Mammary epithelial cell (primary cell): ENCODE results near the gene SPPL2B.

Experiments used
- CTCF ChIP-seq, 2 donors: IDR thresholded peaks in 1 of 2; conservative IDR thresholded peaks in 1 of 2; 2 replicates each; pipeline ENCODE4 v1.5.1; 2011 to 2012; ENCODE audit warnings: inconsistent platforms in 2 of 2, low read length in 2 of 2, mild to moderate bottlenecking in 2 of 2, control low read depth in 1 of 2, low read depth in 1 of 2; ENCODE audit not compliant: insufficient read depth in 1 of 2; ENCODE audit errors: extremely low read depth in 1 of 2
- EZH2 ChIP-seq: IDR thresholded peaks from 2 replicates; pipeline ENCODE4 v1.6.1; 2012; ENCODE audit warnings: low read length, inconsistent platforms, borderline replicate concordance

- TF ChIP-seq CTCF (conservative IDR thresholded peaks at IDR 0.05 in 1 of 2, IDR thresholded peaks at IDR 0.05 in 1 of 2; ENCODE audit: extremely low read depth in 1 of 2, insufficient read depth in 1 of 2, low read depth in 1 of 2, low read length in 2 of 2) (no peak), EZH2 (no peak)
These were observed 7.4 kb downstream of the SPPL2B start for GRCh38 chr19:2335848-2336247.
